Measurements from ENCODE around the gene OSBPL5.
"Not testable (repeated sequence)": the region's sequence is repeated elsewhere in the genome, so short reads cannot be mapped to it uniquely, and the experiment has no call there.

Gene OSBPL5

DNA sequence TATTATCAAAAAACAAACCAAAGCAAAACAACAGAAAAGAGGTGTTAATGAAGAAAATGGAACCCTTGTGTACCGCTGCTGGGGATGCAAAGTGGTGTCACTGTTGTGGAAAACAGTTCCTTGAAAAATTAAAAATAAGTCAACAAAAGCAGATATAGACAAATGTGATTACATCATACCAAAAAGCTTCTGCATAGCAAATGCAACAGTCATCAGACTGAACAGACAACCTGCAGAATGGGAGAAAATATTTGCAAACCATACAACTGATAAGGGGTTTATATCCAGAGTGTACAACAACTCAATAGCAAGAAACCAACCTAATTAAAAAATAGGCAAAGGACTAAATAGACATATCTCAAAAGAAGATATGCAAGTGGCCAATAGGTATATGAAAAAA lies 85.0 kb downstream of the OSBPL5 start:
- DNase-seq: no peak

DNA sequence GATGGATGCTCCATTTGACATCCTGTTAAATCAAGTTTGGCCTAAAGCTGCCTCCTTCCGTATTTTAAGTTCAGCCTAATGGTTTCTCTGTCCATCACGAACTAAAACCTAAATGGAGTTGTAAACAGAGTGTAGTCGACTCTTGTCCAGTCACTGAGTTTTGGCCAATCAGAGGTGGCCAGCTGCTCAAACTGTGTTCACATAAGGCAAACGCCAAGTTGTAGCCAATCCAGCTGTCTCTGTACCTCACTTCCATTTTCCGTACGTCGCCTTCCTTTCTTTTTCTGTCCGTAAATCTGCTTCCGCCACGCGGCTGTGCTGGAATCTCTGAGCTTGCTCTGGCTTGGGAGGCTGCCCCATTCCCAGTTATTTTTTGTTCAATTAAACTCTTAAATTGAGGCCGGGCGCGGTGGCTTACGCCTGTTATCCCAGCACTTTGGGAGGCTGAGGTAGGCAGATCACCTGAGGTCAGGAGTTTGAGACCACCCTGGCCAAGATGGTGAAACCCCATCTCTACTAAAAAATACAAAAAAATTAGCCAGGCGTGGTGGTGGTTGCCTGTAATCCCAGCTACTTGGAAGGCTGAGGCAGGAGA lies 87.2 kb downstream of the OSBPL5 start:
- DNase-seq: no peak

DNA sequence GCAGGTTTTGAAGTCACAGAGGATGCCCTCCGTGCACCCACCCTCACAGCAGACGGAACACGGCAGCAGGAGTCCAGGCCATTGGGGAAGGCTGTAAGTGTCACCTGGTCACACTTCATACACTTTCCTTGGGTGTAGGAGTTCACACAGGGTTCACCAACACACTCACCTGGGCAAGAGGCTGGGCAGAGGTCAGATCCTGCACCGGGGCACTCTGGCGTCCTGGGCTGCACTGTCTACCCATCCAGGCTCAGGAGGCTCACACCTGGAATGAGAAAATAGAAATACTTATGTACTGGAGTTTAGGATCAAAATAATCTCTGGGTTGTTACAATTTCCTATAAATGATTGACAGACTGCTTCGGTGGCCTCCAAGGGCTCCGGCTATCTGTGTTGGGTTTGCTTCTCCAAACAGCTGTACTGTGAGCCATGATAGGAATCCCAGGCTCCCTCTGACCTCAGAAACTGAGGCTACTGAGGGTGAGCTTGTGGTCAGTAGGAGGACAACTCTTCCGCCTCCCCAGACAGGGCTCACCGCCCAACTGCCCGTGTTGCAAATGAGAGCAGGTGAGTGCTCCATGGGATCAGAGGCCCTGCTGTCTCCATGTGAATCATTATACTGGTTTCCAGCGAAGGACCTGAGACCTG lies 87.8 kb downstream of the OSBPL5 start:
- DNase-seq: no peak

DNA sequence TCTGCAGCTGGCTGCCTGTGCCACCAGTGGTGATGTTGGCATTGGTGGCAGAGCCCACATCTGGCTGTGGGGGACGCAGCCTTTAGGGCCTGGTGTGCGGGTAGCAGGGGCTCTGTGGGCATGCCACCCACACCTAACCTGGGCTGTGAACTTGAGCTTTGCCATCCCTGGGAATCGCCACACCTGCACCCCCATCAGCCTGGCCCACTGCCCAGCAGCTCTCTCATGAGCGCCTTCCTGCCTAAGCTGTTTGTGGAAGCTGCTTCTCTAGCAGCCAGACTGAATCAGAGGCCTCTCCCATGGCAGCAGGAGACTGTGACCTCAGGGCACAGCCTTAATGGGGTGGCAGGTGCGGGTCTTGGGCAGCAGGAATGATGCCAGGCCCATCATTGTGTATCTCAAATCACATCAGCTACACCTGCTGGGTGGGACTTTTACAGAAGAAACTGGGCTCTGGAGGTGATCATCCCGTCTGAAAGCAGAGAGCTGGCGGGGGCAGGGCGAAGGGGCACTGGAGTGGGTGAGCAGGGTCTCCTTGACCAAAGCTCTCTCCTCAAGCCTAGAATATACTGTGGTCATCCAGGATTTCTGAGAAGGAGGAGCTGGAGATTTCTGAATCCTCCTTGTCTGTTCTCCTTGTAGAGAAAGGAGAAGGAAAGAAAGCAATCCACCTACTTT lies 90.1 kb downstream of the OSBPL5 start:
- no peak for DNase-seq

DNA sequence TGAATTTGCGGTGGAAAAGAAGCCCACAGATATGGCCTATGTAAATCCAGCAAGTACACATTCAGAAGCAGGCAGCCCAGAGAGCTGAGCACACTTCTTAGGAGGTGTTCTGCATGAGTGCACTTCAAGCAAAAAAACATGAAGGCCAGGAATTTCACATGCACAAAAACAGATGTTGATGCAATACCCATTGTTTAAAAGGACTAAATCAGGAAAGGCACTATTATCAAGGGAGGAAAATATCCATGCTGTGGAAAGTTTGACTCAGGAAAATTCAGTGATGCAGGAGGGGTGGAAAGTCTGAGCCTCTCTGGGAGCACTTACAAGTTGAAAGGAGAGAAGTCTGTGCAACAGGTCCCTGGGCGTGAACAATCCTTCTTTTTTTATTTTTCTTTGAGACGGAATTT lies 92.1 kb downstream of the OSBPL5 start:
- DNase-seq: no peak

DNA sequence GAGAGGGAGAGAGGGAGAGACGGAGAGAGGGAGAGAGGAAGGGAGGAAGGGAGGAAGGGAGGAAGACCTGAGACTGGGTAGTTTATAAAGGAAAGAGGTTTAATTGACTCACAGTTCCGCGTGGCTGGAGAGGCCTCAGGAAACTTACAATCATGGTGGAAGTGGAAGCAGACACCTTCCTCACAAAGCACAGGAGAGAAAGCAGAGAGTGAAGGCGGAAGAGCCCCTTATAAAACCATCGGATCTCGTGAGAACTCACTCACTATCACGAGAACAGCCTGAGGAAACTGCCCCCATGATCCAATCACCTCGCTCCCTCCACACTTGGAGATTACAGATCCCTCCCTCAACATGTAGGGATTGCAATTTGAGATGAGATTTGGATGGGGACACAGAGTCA lies 95.7 kb downstream of the OSBPL5 start:
- no peak for DNase-seq

DNA sequence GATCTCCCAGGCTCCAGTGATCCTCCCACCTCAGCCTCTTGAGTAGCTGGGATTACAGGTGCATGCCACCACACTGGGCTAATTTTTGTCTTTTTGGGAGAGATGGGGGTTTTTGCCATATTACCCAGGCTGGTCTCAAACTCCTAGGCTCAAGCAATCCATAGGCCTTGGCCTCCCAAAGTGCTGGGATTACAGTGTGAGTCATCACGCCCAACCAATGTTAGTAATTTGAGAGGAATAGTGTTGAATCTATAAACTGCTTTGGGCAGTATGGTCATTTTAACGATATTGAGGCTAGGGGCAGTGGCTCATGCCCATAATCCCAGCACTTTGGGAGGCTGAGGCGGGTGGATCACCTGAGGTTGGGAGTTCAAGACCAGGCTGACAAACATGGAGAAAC lies 98.8 kb downstream of the OSBPL5 start:
- not testable (repeated sequence) for DNase-seq

DNA sequence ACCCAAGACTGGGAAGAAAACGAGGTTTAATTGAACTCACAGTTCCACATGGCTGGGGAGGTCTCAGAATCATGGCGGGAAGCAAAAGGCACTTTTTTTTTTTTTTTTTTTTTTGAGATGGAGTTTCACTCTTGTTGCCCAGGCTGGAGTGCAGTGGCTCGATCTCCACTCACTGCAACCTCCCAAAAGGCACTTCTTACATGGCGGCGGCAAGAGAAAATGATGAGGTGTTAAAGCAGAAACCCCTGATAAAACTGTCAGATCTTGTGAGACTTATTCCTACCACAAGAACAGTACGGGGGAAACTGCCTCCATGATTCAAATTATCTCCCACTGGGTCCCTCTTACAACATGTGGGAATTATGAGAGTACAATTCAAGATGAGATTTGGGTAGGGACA lies 100.4 kb downstream of the OSBPL5 start:
- not testable (repeated sequence) for DNase-seq

DNA sequence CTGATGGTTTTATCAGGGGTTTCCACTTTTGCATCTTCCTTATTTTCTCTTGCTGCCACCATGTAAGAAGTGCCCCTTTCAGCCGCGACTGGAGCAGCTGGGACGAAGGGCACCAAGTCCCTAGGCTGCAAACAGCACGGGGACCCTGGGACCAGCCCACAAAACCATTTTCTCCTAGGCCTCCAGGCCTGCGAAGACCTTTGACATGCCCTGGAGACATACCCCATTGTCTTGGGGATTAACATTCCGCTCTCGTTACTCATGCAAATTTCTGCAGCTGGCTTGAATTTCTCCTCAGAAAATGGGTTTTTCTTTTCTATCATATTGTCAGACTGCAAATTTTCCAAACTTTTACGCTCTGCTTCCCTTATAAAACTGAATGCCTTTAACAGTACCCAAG lies 101.2 kb downstream of the OSBPL5 start:
- DNase-seq: not testable (repeated sequence)

DNA sequence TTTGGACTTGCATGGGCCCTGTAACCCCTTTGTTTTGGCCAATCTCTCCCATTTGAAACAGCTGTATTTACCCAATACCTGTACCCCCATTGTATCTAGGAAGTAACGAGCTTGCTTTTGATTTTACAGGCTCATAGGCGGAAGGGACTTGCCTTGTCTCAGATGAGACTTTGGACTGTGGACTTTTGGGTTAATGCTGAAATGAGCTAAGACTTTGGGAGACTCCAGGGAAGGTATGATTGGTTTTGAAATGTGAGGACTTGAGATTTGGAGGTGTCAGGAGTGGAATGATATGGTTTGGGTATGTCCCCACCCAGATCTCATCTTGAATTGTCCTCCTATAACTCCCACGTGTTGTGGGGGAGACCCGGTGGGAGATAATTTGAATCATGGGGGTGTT lies 101.7 kb downstream of the OSBPL5 start:
- DNase-seq: not testable (repeated sequence)

DNA sequence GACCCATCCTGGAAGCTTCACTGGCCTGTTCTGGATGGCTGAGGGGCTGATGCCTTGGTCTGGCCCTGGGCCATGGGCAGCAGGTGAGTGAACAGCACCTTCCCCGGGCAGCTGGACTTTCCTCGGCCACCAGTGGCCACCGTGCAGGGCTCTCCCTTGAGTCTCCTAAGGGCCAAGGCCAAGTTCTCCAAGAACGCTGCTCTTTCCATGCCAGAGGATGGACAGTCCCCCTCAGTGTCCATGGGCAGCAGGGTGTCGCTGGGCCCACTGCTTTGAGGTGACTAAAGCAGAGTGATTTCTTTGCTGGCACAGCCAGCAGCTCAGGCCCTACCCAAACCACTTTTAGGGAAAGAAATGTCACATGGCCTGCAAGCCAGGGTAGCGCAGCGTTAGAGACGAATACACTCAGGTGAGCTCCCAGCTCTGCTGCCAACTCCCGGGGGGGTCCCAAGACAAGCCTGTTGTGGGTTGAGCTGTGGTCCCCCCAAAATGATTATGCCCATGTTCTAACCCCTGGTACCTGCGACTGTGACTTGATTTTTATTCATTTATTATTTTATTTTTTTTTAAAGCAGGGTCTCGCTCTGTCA lies 104.6 kb downstream of the OSBPL5 start:
- DNase-seq: no peak

DNA sequence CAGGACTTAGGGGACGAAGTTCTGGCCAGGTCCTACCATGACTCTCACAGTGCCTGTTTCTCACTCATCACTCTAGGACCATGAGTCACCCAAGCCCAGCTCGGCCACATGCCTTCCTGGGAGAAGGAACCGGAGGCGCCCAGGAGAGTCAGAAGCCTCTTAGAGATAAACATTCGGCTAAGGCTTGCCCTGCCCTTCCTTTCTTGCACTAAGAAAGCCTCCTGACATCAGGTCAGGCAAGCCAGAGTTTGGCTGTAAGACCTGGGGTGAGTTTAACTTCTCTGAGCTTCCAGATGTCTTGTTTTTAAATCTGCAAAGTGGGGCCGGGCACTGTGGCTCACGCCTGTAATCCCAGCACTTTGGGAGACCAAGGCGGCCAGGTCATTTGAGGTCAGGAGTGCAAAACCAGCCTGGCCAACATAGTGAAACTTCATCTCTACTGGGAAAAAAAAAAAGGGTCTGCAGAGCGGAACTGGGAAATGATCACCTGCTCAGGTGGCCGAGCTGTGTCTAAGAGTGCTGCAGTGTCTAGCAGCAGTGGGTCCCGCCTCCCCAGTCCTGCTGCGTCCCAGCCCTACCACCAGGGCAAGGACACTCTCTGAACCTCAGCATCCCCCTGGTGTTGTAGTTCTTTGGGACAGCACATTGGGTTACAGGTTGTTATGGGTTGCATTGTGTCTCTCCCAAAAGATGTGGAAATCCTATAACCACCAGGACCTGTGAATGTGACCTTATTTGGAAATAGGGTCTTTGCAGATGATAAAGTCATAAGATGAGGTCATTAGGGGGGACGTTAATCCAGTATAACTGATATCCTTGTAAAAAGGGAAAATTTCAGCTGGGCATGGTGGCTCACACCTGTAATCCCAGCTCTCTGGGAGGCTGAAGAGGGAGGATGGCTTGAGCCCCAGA lies 106.1 kb downstream of the OSBPL5 start:
- no peak for DNase-seq

DNA sequence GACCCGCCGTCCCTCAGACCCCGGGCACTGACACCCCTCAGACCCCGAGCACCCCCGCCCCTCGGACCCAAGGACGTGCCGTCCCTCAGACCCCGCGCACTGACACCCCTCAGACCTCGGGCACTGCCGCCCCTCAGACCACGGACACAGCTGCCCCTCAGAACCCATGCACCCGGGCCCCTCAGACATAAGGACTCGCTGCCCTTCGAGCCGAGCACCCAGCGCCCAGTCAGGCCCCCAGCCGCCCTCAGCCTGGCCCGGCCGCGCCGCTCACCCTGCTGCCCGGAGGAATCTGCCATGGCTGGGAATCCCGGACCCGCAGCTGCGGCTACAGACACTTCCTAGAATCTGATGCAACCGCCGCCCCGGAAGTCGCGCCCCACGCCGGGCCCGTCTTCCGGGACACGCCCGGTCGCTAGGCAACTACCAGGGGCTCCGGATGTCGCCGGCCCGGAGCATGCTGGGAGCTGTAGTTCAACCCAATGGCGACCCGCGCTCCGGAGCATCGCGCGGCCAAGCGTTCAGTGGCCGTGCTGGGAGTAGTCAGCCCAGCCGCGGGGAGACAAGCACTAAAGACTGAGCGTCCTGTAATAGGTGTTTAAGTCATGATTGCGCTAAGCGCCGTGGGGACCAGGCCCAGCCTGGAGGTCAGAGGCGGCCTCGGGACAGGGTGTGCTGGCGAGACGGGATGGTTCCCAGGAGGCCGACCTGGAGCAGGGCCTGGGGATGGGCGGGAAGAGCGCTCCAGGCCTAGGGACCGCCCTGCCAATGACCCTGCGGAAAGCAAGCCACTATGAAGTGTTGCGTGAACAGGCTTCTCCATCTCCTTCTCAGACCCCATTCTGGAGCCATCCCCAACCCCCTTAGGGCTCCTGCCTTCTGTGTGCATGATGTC lies 107.8 kb downstream of the OSBPL5 start, which contains the start of gene CARS1:
CARS1 (minus strand) TSS at position 355 of the 895 bp plus-strand sequence; CDS start at position 299, 56 bp downstream.
- peak; percentile 95 for DNase-seq

DNA sequence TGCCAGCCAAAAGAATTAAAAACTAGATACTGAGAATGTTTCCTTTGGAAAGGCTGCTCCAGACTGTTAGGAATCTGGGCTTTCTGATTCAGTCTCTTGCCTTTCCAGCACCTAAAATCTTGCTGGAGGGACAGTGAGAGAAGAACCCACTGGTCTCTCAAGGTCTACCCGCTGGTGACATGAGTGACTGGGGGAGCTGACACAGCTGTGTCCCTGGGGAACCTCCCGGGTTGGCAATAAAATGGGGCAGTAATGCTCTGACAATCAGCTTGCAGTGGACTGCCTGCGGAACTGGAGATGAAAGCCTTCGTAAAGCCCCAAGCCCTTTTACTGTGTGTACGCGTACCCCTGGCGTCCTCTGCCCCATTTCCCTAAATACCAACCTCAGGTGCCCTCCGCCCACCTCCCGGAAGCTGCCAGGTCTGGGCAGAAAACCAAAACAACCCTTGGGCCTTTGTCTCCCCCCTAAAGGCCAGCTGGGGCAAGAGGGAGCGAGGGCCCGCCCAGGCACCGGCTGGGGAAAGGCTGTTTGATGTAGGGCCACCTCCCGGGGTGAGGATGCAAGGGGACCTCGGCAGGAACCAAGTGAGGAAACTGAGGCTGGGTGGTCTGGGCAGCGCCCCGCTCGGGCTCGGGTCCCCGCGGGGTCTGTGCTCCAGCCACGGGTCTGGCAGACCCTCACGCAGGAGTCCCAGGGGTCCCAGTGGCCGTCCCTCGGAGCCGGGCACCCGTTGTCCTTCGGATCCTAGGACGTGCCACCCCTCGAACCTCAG lies 108.6 kb downstream of the OSBPL5 start:
- peak; percentile 40 for DNase-seq

DNA sequence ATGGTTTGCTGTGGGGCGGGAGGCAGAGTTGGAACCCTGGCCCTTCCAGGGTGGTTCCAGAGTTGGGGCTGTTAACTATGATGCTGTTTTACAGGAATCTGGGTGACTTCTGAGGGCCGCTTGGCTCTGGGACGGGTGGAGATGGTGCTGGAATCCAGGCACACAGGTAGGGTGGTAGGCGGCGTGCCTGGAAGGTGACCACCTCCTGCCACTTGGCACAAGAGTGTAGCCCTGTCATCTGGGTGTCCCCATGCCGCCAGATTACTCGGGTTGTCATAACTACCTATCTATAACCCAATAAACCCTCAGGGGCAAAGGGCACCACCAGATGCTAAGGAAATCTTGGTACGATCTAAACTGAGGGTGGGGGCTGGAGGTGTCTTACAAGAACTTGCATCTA lies 109.2 kb downstream of the OSBPL5 start:
- DNase-seq: no peak

DNA sequence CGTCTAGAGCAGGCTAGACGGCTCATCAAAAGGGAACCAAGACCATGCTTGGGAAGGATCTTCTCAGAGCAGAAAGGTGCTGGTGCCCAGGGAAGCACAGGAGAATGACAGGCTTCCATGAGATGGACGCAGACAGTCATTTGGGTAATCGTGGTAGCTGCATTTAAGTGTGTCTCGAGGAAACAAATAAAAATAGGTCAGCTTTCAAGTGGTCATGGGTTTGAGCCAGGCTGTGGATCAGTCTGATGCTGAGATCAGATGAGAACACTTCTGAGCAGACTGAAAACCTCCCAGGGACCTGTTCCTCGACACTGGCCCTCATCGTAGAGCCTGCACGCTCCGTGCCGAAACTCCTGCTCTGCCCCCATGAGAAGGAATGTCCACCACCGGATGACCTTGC lies 112.5 kb downstream of the OSBPL5 start:
- DNase-seq: no peak

DNA sequence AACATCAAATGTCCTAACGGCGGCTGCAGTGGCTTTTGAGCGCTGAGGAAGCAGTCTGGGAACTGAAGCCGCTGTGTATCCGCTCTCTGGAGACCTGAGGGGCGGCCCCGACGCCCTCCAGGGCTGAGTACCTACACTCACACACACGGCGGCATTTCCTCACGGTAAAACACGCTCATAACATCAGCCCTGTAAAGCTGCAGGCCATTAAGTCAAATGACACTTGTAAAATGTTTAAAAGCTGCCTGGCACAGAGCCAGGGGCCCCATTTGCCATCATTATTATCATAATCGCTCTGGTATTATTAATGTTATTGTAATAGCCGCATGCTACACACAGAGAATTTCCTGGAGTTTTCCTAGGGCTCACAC lies 113.0 kb downstream of the OSBPL5 start:
- DNase-seq: no peak

DNA sequence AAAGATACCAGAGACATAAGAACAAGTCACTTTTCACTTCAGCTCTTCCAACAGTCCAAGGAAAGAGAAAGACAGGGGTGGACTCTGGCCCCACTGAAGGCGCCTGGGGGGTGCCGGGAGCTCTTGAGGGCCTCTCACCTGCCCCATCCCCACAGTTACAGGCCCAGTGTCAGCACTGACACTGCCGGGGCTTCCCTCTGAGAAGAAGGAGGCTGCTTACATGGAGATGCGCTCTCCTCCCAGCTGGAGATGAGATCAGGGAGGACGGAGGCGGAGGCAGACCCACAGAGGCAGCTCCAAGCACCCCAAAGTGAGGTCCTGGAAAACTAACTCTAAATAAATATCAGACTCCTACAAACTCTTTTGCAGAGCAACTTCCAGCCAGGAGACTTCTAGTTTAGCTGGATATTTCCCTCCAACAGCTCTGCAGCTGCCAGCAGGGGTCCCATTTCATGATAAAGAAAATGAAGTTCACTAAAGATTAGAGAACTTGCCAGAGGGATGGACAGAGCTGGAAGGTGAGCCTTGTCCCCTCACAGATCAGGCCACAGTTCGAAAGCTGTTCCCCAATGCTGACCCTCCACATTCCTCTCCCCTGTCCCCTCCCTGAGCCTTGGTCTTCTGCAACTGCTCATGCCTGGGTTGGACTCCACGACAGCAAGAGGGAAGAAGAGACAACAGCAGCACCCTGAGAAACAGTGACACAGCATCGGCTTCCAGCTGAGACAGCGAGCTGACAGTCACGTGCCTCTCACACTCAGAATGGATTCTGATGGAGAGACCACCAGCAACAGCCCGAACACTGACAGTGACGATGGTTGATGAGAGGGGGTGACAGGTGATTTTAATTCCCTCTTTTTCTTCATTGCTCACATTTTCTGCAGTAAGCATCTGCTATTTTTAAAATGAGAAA lies 113.7 kb downstream of the OSBPL5 start:
- no peak for DNase-seq

DNA sequence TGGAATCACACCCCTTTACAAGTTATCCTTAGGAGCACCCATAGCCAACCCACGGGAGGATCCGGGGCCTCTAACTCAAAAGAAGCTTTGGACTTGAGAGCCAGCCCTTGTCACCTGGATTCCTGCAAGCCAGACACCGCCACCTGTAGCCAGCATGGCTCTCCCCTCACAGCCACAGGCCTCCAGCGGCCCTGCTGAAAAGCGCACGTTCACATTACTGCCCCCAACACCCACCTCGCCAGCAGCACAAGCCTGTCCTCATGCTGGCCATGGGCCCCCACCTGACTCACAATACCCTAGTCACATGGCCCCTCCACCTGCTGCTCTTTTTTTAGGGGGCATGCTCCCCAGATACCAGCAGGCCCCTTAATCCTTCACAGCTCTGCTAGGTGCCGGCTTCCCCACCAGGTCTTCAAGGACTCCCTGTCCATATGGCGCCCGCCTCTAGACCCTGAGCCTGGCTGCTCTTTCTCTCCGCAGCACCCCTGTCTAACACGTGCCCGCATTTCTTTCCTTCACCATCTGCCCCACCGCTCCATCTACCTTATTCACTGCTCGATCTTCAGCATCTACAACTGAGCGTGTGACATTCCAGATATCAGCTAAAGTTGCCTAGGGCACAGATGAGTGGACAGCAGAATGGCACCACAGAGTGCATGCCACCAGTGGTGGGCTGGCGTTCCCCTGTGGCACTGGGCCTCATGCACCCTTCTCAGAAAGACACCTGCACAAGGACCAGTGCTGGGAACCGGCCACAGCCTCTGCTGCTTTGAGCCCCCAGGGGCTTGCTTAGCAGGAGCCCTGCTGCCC lies 114.5 kb downstream of the OSBPL5 start:
- no peak for DNase-seq
